ENCODE results near the gene RIMS1. TPM values are rescaled to one million over a fixed set of nuclear protein-coding genes. Genes with fewer than 3 reads are reported as not detected.

Gene RIMS1
- total and polyA plus RNA-seq, 2 donors (not counting 3 experiments of a cell fraction or from before 2014, with no cell fraction given): 0.15 TPM; not detected in 1

GRCh38 chr6:71889366-71889765 lies 3.0 kb downstream of the RIMS1 start:
- Histone ChIP-seq H3K9ac (replicated peaks; ENCODE audit: extremely low read depth, insufficient read depth, low read length) (no peak overlapping the region), H3K9me1 (replicated peaks; ENCODE audit: control insufficient read depth, extremely low read depth, insufficient read depth, low read length) (no peaks in the 10 kb centered on the region), H4K20me1 (replicated peaks; ENCODE audit: control insufficient read depth, extremely low read depth, insufficient read depth, low read length) (no peaks in the 10 kb centered on the region), H3K9me3 (replicated peaks; ENCODE audit: control insufficient read depth, insufficient read depth, low read length) (no peaks in the 10 kb centered on the region), H3K27ac (ENCODE audit: insufficient read depth, low read depth, low read length) (no peak overlapping the region), H3K79me2 (ENCODE audit: control insufficient read depth, insufficient read depth, low read length) (no peaks in the 10 kb centered on the region), H3K36me3 (ENCODE audit: control insufficient read depth in 2 of 2, extremely low read depth in 1 of 2, insufficient read depth in 2 of 2, low read length in 2 of 2) (no peaks in the 10 kb centered on the region), H3K27me3 (ENCODE audit: control insufficient read depth in 2 of 2, insufficient read depth in 2 of 2, low read length in 2 of 2) (peaks cover 16 to 25% of the 10 kb centered on the region in 2 experiments), H2AFZ (ENCODE audit: low read depth, low read length) (no peak overlapping the region), H3K4me1 (ENCODE audit: control insufficient read depth, extremely low read depth, insufficient read depth, low read length) (no peaks in the 10 kb centered on the region), H3K4me3 (replicated peaks in 1 of 3; ENCODE audit: insufficient read depth in 1 of 3, low read depth in 1 of 3, low read length in 3 of 3) (no peak overlapping the region), H3K4me2 (ENCODE audit: insufficient read depth, low read length) (no peak overlapping the region)
- POLR2A ChIA-PET: no interaction called here
- intact Hi-C loops (cut with micrococcal nuclease): no loop called here
- dilution Hi-C loops (cut with MboI; ENCODE audit: extremely low pct_ligation_motif_present, low sequenced_read_pairs): no loop called here
- no TSS peak for BruUV-seq (replicated peaks)
- no peak for TF ChIP-seq FOS (IDR thresholded peaks at IDR 0.05; ENCODE audit: borderline replicate concordance, insufficient read depth, low read length)
- TF ChIP-seq, protein P1, sequence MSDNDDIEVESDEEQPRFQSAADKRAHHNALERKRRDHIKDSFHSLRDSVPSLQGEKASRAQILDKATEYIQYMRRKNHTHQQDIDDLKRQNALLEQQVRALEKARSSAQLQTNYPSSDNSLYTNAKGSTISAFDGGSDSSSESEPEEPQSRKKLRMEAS (IDR thresholded peaks at IDR 0.05; ENCODE audit: insufficient read depth, insufficient read length): no peak
- no peak for TF ChIP-seq JUN (IDR thresholded peaks at IDR 0.05; ENCODE audit: borderline replicate concordance, insufficient read depth, insufficient read length, low read depth)
- TF ChIP-seq MYC (IDR thresholded peaks at IDR 0.05; ENCODE audit: low read depth, low read length): no peak
- no peak for TF ChIP-seq POLR2AphosphoS5 (IDR thresholded peaks at IDR 0.05; ENCODE audit: insufficient read depth, low read depth, low read length)
- no peak for TF ChIP-seq CTCF (IDR thresholded peaks at IDR 0.05; ENCODE audit: extremely low read depth in 1 of 2, insufficient read depth in 1 of 2, low read depth in 1 of 2, low read length in 2 of 2)
- TF ChIP-seq EZH2 (IDR thresholded peaks at IDR 0.05; ENCODE audit: borderline replicate concordance, low read depth, low read length, severe bottlenecking): no peak
- no peak for TF ChIP-seq POLR2A (IDR thresholded peaks at IDR 0.05; ENCODE audit: low read depth, low read length)
- DNase-seq (ENCODE audit: low read depth, low spot score) (no peak), FAIRE-seq (no peak)
- CTCF ChIA-PET: no interaction called here
